ENCODE measurements around the gene SUGCT.
"Not testable (repeated sequence)": the region's sequence is repeated elsewhere in the genome, so short reads cannot be mapped to it uniquely, and the experiment has no call there.

The SUGCT gene

GRCh38 chr7:40156988-40157387, 22.2 kb downstream of the SUGCT start:
- H4K20me1 ChIP-seq (ENCODE audit: insufficient read depth, low read length) = no peaks in the 10 kb centered on the region
- H3K9me3 ChIP-seq (ENCODE audit: insufficient read depth, low read length) = no peaks in the 10 kb centered on the region
- TF ChIP-seq, protein P1, sequence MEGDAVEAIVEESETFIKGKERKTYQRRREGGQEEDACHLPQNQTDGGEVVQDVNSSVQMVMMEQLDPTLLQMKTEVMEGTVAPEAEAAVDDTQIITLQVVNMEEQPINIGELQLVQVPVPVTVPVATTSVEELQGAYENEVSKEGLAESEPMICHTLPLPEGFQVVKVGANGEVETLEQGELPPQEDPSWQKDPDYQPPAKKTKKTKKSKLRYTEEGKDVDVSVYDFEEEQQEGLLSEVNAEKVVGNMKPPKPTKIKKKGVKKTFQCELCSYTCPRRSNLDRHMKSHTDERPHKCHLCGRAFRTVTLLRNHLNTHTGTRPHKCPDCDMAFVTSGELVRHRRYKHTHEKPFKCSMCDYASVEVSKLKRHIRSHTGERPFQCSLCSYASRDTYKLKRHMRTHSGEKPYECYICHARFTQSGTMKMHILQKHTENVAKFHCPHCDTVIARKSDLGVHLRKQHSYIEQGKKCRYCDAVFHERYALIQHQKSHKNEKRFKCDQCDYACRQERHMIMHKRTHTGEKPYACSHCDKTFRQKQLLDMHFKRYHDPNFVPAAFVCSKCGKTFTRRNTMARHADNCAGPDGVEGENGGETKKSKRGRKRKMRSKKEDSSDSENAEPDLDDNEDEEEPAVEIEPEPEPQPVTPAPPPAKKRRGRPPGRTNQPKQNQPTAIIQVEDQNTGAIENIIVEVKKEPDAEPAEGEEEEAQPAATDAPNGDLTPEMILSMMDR (IDR thresholded peaks at IDR 0.05; ENCODE audit: low read depth, low read length) = no peak
- TF ChIP-seq EZH2phosphoT487 (IDR thresholded peaks at IDR 0.05; ENCODE audit: low read depth) = no peak
- no peaks in the 10 kb centered on the region for H3K79me2 ChIP-seq (ENCODE audit: low read length)
- 0 out of 2 replicates have a peak, but pooled peaks cover 4% of the 10 kb centered on the region for H3K27me3 ChIP-seq (ENCODE audit: low read depth, low read length)
- H3K4me1 ChIP-seq (ENCODE audit: low read length) = no peaks in the 10 kb centered on the region
- no peak overlapping the region for H3K4me3 ChIP-seq (ENCODE audit: low read length)
- H3K4me2 ChIP-seq (ENCODE audit: low read length) = no peak overlapping the region
- no peaks in the 10 kb centered on the region for H3K36me3 ChIP-seq (replicated peaks; ENCODE audit: low read depth, low read length)
- H3K9ac ChIP-seq (ENCODE audit: low read length) = no peak overlapping the region
- no peak overlapping the region for H3K27ac ChIP-seq (ENCODE audit: low read length)
- no peak overlapping the region for H2AFZ ChIP-seq (ENCODE audit: low read depth, low read length)

DNA sequence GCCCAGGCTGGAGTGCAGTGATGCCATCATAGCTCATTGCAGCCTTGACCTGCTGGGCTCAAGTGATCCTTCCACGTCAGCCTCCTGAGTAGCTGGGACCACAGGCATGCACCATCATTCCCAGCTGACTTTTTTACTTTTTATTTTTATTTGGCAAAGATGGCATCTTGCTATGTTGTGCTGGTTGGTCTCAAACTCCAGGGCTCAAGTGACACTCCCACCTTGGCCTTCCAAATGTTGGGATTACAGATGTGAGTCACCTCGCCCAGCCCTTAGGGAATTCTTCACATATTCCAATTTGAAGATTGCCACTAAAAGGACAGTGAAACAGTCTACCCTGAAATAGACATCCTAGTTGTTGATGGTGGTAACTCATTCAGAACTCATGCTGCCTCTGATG, 27.7 kb downstream of the SUGCT start:
- no peak overlapping the region for H2AFZ ChIP-seq (ENCODE audit: low read depth, low read length)
- no peaks in the 10 kb centered on the region for H3K4me1 ChIP-seq (ENCODE audit: low read length)
- no peak for TF ChIP-seq EZH2phosphoT487 (IDR thresholded peaks at IDR 0.05; ENCODE audit: low read depth)
- TF ChIP-seq, protein P1 (IDR thresholded peaks at IDR 0.05; ENCODE audit: low read depth, low read length) = no peak
- no peaks in the 10 kb centered on the region for H4K20me1 ChIP-seq (ENCODE audit: insufficient read depth, low read length)
- no peak overlapping the region for H3K4me3 ChIP-seq (ENCODE audit: low read length)
- H3K36me3 ChIP-seq (replicated peaks; ENCODE audit: low read depth, low read length) = no peaks in the 10 kb centered on the region
- no peak overlapping the region for H3K4me2 ChIP-seq (ENCODE audit: low read length)
- no peak overlapping the region for H3K9ac ChIP-seq (ENCODE audit: low read length)
- H3K79me2 ChIP-seq (ENCODE audit: low read length) = no peaks in the 10 kb centered on the region
- no peaks in the 10 kb centered on the region for H3K9me3 ChIP-seq (ENCODE audit: insufficient read depth, low read length)
- H3K27ac ChIP-seq (ENCODE audit: low read length) = no peak overlapping the region
- H3K27me3 ChIP-seq (ENCODE audit: low read depth, low read length) = no peaks in the 10 kb centered on the region

GRCh38 chr7:40165216-40165615, 30.4 kb downstream of the SUGCT start:
- Histone ChIP-seq H3K9ac (ENCODE audit: low read length) (no peak overlapping the region), H3K9me3 (ENCODE audit: insufficient read depth, low read length) (no peaks in the 10 kb centered on the region), H3K4me2 (ENCODE audit: low read length) (no peak overlapping the region), H3K79me2 (ENCODE audit: low read length) (no peaks in the 10 kb centered on the region), H3K27me3 (ENCODE audit: low read depth, low read length) (no peaks in the 10 kb centered on the region), H3K4me3 (ENCODE audit: low read length) (no peak overlapping the region), H3K36me3 (replicated peaks; ENCODE audit: low read depth, low read length) (no peaks in the 10 kb centered on the region), H2AFZ (ENCODE audit: low read depth, low read length) (no peak overlapping the region), H3K27ac (ENCODE audit: low read length) (no peak overlapping the region), H4K20me1 (ENCODE audit: insufficient read depth, low read length) (no peaks in the 10 kb centered on the region), H3K4me1 (ENCODE audit: low read length) (no peaks in the 10 kb centered on the region)
- TF ChIP-seq, protein P1 (IDR thresholded peaks at IDR 0.05; ENCODE audit: low read depth, low read length) = no peak
- no peak for TF ChIP-seq EZH2phosphoT487 (IDR thresholded peaks at IDR 0.05; ENCODE audit: low read depth)

GRCh38 chr7:40167291-40167690, 32.5 kb downstream of the SUGCT start:
- no peaks in the 10 kb centered on the region for H3K36me3 ChIP-seq (replicated peaks; ENCODE audit: low read depth, low read length)
- no peaks in the 10 kb centered on the region for H3K27me3 ChIP-seq (ENCODE audit: low read depth, low read length)
- no peak overlapping the region for H2AFZ ChIP-seq (ENCODE audit: low read depth, low read length)
- H3K4me3 ChIP-seq (ENCODE audit: low read length) = no peak overlapping the region
- H3K79me2 ChIP-seq (ENCODE audit: low read length) = no peaks in the 10 kb centered on the region
- H4K20me1 ChIP-seq (ENCODE audit: insufficient read depth, low read length) = no peaks in the 10 kb centered on the region
- H3K27ac ChIP-seq (ENCODE audit: low read length) = no peak overlapping the region
- no peak for TF ChIP-seq EZH2phosphoT487 (IDR thresholded peaks at IDR 0.05; ENCODE audit: low read depth)
- TF ChIP-seq, protein P1 (IDR thresholded peaks at IDR 0.05; ENCODE audit: low read depth, low read length) = no peak
- no peak overlapping the region for H3K4me2 ChIP-seq (ENCODE audit: low read length)
- no peaks in the 10 kb centered on the region for H3K9me3 ChIP-seq (ENCODE audit: insufficient read depth, low read length)
- no peak overlapping the region for H3K9ac ChIP-seq (ENCODE audit: low read length)
- H3K4me1 ChIP-seq (ENCODE audit: low read length) = no peaks in the 10 kb centered on the region

- H3K9me3 ChIP-seq (ENCODE audit: insufficient read depth, low read length); H3K79me2 ChIP-seq (ENCODE audit: low read length); H3K4me3 ChIP-seq (ENCODE audit: low read length); H2AFZ ChIP-seq (ENCODE audit: low read depth, low read length); H4K20me1 ChIP-seq (ENCODE audit: insufficient read depth, low read length); H3K4me1 ChIP-seq (ENCODE audit: low read length); H3K4me2 ChIP-seq (ENCODE audit: low read length); H3K9ac ChIP-seq (ENCODE audit: low read length); H3K27me3 ChIP-seq (ENCODE audit: low read depth, low read length); H3K27ac ChIP-seq (ENCODE audit: low read length); H3K36me3 ChIP-seq (replicated peaks; ENCODE audit: low read depth, low read length): not testable (repeated sequence)
These were observed 33.5 kb downstream of the SUGCT start for GRCh38 chr7:40168266-40168665.

GRCh38 chr7:40173121-40173520, 38.3 kb downstream of the SUGCT start:
- not testable (repeated sequence) for H3K27me3 ChIP-seq (ENCODE audit: low read depth, low read length); H4K20me1 ChIP-seq (ENCODE audit: insufficient read depth, low read length); H3K79me2 ChIP-seq (ENCODE audit: low read length); H3K9me3 ChIP-seq (ENCODE audit: insufficient read depth, low read length); H3K27ac ChIP-seq (ENCODE audit: low read length); H3K4me2 ChIP-seq (ENCODE audit: low read length); H3K9ac ChIP-seq (ENCODE audit: low read length); H2AFZ ChIP-seq (ENCODE audit: low read depth, low read length); H3K4me1 ChIP-seq (ENCODE audit: low read length); H3K36me3 ChIP-seq (replicated peaks; ENCODE audit: low read depth, low read length); H3K4me3 ChIP-seq (ENCODE audit: low read length)

DNA sequence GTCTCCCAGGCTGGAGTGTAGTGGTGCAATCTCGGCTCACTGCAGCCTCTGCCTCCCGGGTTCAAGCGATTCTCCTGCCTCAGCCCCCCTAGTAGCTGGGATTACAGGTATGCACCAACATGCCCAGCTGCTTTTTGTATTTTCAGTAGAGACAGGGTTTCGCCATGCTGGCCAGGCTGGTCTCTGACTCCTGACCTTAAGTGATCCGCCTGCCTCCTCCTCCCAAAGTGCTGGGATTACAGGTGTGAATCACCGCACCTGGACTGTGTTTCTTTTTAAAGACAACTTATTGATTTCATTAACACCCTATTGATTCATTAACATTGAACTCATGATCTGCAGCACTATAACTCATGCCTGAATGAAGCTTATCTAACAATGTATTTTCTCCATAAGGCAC, 40.5 kb downstream of the SUGCT start:
- H4K20me1 ChIP-seq (ENCODE audit: insufficient read depth, low read length); H3K27me3 ChIP-seq (ENCODE audit: low read depth, low read length); H3K9ac ChIP-seq (ENCODE audit: low read length); H3K36me3 ChIP-seq (replicated peaks; ENCODE audit: low read depth, low read length); H2AFZ ChIP-seq (ENCODE audit: low read depth, low read length); H3K27ac ChIP-seq (ENCODE audit: low read length); H3K4me3 ChIP-seq (ENCODE audit: low read length); H3K79me2 ChIP-seq (ENCODE audit: low read length); H3K4me1 ChIP-seq (ENCODE audit: low read length); H3K4me2 ChIP-seq (ENCODE audit: low read length); H3K9me3 ChIP-seq (ENCODE audit: insufficient read depth, low read length): not testable (repeated sequence)
